Measurements from ENCODE around the gene CCSER1.
"Not testable (repeated sequence)": the region's sequence is repeated elsewhere in the genome, so short reads cannot be mapped to it uniquely, and the experiment has no call there.

CCSER1 gene

DNA sequence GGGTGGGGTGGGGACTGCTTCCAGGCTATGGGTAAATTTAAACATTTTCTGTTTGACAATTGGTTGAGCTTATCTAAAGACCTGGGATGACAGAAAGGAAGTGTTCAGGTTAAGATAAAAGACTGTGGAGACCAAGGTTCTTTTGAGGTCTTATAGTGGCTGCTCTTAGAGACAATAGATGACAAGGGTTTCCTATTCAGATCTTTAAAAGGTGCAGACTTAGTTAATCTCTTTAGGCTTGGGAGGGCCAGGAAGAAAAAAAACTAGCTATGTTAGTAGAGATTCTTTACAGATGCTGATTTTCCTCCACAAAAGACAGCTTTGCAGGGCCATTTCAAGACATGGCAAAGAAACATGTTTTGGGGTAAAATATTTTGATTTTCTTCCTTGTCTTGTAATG is 972.5 kb downstream of the CCSER1 start:
- FAIRE-seq, result no peak
- DNase-seq (ENCODE audit: insufficient read length, low spot score), result no peak

DNA sequence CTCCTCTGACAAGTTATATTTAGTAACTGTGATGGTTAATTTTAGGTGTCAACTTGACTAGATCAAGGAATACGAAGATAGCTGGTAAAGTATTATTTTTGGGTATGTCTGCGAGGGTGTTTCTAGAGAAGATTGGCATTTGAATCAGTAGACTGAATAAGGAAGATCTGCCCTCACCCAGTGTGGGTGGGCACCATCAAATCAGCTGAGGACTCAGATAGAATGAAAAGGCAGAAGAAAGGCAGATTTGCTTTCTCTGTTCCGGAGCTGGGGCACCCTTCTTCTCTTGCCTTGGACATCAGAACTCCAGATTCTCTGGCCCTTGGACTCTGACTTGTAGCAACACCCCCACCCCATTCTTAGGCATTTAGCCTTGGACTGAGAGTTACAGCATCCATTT is 981.6 kb downstream of the CCSER1 start:
- DNase-seq (ENCODE audit: insufficient read length, low spot score) (no peak), FAIRE-seq (no peak)

DNA sequence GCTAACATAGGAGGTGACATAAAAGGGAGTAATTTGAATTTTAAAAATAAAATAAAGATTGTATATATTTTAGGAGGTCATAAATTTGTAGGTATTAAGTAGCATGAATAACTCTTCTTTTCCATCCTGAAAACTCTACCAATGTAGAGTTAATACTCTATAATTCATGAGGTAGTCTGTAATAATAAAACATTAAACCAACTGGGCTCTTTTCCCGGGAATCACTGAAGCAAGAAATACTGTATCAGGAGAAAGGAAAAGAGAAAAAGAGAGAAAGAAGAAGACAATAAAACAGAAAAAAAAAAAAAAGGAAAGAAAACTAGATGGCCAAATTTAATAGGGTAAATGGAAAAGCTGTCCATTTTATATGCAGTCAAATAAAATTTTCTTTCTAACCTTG is 984.4 kb downstream of the CCSER1 start:
- DNase-seq (ENCODE audit: insufficient read length, low spot score) (no peak), FAIRE-seq (no peak)

DNA sequence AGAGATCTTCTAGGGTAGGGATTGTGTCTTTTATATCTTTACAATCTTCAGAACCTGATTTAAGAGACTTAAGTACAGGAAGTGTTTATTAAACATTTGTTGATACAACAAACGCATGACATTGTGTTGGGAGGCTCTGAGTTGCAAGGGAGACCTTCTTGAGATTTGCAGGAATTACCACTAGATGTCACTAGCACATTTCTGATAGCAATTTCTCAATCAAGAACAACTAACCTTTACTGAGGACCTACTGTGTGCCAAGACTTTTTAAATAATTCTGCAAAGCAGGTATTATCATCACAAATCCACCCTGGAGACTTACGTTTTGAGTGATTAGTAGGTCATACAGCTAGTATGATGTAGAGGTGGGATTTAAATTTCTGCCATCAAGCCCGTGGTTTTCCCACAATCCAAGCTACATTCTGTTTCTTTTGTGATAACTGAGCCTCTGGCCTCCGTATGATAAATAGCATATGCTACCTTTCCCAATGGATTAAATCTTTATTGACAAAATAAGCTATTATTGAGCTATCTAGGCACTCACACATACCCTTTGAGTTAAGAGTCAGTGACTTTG is 986.0 kb downstream of the CCSER1 start:
- no peak for FAIRE-seq
- peak; percentile 2 for DNase-seq (ENCODE audit: insufficient read length, low spot score)

DNA sequence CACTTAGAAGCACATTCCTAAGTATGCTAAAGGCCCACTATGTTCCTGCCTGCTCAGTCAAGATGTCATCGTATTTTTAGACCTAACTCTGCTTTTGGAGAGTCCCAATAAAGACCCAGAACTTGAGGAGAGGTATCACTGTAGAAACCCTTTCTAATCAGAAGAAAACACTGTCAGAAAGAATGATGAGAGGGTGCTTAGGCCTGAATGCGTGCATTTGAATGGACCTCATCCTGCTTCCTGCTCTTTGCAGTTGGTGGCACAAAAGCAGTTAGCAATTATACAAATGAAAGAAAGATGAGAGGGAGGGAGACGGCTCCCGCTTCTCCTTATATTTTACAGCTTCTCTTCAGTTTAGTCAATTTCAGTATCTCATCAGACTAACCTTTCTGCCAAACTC is 987.2 kb downstream of the CCSER1 start:
- DNase-seq (ENCODE audit: insufficient read length, low spot score) (no peak), FAIRE-seq (no peak)

DNA sequence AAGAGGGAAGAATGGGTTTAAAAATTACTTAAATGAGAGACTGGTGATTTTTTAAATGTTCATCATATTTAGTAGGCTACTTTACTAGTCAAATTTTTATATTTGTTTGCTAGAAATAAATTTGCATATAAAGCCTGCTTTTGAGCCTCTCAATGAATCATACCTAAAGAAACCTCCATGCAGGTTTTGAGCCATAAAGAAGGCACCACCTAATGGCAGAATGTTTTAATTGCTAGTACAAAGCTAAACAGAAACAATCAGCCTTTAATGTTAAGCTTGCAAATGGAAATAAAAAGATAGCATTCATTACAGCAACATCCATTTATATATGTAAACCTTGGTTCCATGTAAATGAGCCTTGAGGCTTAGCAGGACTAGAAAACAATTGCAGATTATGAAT is 989.7 kb downstream of the CCSER1 start:
- DNase-seq (ENCODE audit: insufficient read length, low spot score) (peak; percentile 1), FAIRE-seq (no peak)

DNA sequence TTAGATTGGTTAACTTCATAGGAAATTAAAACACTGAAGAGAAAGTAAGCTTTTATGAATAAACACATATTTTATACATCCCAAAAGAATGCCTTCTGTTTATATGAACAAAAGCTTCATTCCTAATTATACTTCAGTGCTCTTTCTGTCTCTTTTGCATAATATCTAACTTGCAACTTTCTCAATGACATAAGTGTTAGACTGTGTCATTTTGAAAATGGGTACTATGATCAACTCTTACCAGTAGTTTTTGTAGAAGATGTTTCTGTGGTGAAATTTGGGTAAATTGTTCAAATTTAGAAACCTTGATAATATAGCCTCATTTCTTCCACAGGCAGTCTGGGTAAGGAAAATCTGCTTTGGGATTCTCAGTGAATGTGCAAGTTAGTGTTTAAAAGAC is 991.4 kb downstream of the CCSER1 start:
- FAIRE-seq, result no peak

DNA sequence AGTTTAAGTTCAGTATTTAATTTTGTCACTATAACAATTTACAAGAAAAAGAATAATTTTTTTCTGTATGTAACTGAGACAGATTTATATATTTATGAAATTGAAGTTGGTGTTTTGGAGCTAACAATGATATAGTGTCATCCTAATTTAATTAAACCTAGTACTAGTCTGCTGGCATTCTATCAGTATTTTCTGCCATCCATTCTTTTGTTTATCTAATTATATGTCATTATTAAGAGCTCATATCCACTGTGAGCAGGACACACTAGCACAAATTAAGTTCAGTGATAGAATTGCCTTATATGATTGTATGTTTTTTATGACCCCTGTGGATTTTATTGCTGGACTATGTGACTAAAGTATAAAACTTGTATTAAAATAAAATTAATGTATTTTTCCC is 996.5 kb downstream of the CCSER1 start:
- FAIRE-seq (no peak), DNase-seq (ENCODE audit: insufficient read length, low spot score) (no peak)

More for the DNA sequence above, 991.4 kb downstream of the CCSER1 start:
- no peak for DNase-seq (ENCODE audit: insufficient read length, low spot score)

DNA sequence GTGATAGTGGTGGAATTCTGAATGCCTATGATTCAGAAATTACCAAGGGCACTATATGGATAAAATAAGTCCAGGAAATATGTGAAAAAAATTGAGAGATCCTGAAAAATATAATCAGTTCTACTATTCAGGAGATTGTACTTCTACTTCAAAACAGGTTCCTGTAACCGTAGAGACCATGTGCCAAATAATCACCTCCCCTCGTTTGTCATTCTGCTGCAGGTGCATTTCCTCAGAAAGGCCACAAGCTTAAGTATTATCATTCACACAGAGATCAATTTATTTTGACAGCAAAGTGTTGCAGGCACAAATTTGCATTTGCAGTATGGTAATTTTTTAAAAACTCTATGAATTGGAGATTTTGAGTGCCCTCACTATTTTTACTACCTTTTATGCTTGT is 1000.0 kb downstream of the CCSER1 start:
- DNase-seq (ENCODE audit: insufficient read length, low spot score) (no peak), FAIRE-seq (no peak)

DNA sequence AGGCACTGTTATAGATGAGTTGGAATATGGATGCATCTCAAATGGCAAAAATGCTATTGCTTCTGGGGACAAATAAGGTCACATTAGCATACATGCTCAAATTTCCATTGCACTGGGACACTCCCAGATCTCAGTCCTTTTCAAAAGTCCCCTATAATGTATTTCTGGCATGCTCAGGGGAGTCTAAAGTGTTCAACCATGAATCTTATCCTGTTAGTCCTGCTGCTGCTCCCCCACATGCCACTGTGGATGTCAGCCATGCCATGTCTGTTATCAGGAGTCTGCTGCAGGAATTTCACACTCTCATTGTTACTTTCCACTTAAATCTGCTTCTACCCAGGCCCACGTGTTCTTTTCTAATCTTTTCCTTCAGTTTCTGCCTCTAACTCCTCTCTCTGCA is 1000.6 kb downstream of the CCSER1 start:
- DNase-seq (ENCODE audit: insufficient read length, low spot score) (no peak), FAIRE-seq (no peak)

DNA sequence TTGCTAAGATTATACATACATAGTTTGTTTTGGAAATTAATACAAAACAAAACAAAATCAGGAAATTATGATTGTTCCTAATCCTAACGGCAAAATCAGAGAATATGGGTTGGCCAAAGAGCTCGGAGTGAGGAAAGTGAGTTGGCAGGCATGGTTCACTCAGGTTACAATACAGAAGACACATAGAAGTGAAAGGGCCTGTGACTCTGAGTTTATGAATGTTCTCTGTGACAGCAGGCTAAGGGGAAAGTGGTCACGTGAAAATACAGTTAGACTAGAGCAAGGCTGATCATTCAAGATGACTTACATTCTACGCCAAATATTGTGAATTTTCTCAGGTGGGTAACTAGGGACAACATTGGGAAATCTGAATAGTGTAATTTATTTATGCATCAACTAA is 1001.3 kb downstream of the CCSER1 start:
- no peak for DNase-seq (ENCODE audit: insufficient read length, low spot score)
- no peak for FAIRE-seq

DNA sequence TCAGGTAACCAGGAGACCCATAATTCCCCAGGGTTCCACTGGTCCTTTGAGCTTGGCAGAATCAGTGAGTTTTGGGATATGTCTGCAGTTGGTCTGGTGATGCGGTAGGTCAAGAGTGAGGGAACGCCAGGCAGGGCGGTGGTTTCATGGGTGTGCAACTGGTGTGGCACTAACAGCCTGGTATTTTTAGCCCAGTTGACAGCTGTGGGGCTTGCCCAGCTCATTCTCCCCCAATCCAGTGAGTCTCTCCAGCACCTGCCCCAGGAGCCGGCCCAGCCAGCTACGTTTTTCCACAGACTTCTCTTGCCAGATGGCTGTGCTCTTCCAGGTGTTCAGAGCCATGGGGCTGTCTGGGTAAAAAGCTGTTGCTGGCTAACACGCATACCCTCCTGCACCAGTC is 1019.9 kb downstream of the CCSER1 start:
- DNase-seq (ENCODE audit: insufficient read length, low spot score) (no peak), FAIRE-seq (no peak)

DNA sequence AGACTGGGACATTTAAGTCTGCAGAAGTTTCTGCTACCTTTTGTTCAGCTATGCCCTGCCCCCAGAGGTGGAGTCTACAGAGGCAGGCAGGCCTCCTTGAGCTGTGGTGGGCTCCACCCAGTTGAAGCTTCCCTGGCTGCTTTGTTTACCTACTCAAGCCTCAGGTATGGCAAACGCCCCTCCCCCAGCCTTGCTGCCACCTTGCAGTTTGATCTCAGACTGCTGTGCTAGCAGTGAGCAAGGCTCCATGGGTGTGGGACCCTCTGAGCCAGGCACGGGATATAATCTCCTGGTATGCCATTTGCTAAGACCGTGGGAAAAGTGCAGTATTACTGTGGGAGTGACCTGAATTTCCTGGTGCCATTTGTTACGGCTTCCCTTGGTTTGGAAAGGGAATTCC is 1026.8 kb downstream of the CCSER1 start:
- DNase-seq (ENCODE audit: insufficient read length, low spot score); FAIRE-seq: not testable (repeated sequence)

DNA sequence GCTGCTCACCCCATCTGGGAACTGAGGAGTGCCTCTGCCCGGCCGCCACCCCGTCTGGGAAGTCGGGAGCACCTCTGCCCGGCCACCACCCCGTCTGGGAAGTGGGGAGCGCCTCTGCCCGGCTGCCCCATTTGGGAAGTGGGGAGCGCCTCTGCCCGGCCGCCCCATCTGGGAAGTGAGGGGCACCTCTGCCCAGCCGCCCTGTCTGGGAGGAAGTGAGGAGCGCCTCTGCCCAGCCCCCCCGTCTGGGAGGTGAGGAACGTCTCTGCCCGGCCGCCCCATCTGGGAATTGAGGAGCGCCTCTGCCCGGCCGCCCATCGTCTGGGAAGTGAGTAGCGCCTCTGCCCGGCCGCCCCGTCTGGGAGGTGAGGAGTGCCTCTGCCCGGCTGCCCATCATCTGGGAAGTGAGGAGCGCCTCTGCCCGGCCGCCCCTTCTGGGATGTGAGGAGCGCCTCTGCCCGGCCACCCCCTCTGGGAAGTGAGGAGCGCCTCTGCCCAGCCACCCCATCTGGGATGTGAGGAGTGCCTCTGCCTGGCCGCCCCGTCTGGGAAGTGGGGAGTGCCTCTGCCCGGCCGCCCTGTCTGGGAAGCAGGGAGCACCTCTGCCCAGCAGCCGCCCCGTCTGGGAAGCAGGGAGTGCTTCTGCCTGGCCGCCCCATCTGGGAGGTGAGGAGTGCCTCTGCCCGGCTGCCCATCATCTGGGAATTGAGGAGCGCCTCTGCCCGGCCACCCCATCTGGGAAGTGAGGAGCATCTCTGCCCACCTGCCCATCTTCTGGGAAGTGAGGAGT is 1040.9 kb downstream of the CCSER1 start:
- FAIRE-seq; DNase-seq (ENCODE audit: insufficient read length, low spot score): not testable (repeated sequence)

DNA sequence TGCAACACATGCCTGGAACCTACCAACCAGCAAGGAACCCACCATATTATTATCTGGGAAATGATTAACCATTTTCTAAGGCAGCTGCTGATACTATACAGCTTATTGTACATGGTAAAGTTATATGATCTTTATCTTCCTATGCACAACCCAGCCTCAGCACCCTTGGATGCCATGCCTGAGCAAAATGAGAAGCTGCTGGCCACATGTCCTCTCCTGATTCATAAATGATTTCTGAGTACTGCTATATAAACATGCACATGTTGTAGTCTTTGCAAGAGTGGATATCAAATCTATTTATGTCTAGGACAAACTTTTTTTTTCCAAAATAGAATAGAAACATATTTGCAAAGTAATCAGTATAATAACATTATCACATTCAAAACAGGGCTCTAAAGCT is 1043.6 kb downstream of the CCSER1 start:
- no peak for FAIRE-seq
- no peak for DNase-seq (ENCODE audit: insufficient read length, low spot score)

DNA sequence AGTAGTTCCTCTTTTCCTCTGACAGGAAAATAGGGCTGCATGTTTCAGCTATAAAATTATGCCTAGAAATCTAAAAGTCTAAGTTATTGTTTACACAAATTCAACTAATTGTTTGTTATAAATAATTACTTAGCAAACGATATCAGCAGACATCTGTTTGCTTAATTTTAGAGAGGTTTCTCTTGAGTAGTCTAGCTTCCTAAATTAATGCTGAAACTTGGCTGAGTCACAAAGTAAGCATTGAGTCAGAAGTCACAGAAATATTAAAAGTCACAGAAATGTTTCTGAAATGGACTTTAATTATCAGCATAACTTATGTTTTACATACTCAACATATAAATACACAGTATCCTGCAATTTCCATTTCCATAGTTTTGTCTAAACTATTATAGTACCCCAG is 1044.0 kb downstream of the CCSER1 start:
- FAIRE-seq, result no peak
- DNase-seq (ENCODE audit: insufficient read length, low spot score), result no peak

DNA sequence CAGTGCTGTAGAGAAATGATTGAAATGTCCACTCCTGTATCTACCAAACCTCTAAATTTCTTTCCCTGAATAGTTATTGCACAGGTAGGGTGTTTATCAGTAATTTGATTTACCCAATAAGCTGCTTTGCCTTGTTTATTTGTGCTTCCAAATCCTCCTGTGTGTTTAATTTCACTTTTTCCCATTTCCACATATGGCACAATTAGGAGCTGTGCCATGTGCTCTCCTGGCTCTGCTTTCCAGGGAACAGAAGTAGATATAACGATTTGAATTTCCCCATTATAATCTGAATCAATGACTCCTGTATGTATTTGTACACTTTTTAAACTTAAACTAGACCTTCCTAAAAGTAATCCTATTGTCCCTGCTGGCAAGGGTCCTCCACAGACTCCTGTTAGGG is 1057.9 kb downstream of the CCSER1 start:
- not testable (repeated sequence) for FAIRE-seq

DNA sequence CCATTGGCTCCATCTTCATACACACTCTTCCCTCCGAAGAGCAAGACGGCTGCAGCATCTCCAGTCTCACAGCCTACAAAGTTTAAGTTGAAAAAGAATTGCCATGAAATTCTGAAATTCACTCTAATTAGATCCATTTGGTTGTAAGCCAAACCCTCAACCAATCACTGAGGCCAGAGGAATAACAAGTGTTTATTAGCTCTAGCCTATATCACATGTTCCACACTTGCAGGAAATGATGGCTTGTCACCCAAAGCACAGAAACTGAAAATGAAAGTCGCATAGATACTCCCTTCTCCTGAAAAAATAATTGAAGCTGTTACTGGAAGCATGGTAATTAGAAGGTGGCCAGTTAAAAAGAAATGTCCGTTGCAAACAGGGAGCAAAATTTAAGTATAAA is 1071.8 kb downstream of the CCSER1 start:
- DNase-seq (ENCODE audit: insufficient read length, low spot score) (peak; percentile 1), FAIRE-seq (no peak)

More for the DNA sequence above, 1057.9 kb downstream of the CCSER1 start:
- DNase-seq (ENCODE audit: insufficient read length, low spot score), result not testable (repeated sequence)

DNA sequence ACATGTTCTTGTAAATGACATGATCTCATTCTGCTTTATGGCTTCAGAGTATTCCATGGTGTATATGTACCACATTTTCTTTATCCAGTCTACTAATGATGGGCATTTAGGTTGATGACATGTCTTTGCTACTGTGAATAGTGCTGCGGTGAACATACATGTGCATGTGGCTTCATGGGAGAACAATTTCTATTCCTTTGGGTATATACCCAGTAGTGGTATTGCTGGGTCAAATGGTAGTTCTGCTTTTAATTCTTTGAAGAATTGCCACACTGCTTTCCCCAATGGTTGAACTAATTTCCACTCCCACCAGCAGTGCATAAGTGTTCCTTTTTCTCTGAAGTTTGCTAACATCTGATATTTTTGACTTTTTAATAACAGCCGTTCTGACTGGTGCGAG is 1080.3 kb downstream of the CCSER1 start:
- DNase-seq (ENCODE audit: insufficient read length, low spot score) (no peak), FAIRE-seq (no peak)

DNA sequence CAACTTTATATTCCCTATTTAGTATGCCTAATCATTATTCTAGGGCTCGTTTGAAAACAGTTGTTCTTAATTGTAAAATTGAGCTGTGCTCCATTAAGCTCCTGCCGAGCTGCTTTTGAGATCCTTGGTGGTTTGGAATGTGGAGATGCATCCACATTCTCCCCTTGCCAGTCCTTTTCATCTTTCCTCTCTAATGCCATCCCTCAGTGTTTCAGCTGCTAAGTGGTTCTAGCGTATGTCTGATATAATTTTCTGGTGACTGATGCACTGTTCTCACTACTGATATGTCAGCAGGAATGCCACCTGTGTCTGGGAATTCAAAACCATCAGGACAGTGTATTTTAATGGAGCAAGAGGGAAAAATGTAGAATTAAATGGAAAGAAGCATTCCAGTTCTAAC is 1085.0 kb downstream of the CCSER1 start:
- no peak for FAIRE-seq
- no peak for DNase-seq (ENCODE audit: insufficient read length, low spot score)

DNA sequence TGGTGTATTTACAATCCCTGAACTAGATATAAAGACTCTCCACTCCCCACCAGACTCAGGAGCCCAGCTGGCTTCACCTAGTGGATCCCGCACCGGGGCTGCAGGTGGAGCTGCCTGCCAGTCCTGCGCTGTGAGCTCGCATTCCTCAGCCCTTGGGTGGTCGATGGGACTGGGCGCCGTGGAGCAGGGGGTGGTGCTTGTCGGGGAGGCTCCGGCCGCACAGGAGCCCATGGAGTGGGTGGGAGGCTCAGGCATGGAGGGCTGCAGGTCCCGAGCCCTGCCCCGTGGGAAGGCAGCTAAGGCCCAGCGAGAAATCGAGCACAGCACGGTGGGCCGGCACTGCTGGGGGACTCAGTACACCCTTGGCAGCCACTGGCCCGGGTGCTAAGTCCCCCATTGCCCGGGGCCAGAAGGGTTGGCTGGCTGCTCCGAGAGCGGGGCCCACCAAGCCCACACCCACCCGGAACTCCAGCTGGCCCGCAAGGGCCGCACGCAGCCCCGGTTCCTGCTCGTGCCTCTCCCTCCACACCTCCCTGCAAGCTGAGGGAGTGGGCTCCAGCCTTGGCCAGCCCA is 1090.7 kb downstream of the CCSER1 start:
- DNase-seq (ENCODE audit: insufficient read length, low spot score); FAIRE-seq: not testable (repeated sequence)

DNA sequence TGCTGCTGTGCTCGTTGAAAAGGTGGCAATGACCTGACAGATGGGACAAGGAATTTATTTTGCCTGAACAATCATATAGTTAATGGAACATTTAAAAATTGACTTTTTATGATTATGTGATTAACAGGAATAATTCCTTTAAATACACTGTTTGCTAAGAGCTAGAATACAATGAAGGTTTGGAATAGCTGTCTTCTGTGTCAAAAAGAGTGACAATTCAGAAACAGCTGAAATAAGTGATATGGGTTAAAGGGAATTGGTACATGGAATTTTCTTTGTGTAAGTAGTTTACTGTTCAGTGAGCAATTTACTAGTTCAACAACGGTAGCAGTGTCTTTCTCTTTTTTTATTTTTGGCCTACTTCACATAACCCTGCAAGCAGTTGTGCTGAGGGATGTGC is 1093.1 kb downstream of the CCSER1 start:
- FAIRE-seq, result no peak

More for the DNA sequence above, 1093.1 kb downstream of the CCSER1 start:
- no peak for DNase-seq (ENCODE audit: insufficient read length, low spot score)
